CD4-positive, alpha-beta T cell treated with Interferon alpha-2 for 1 hour (primary cell): Measurements from ENCODE around the gene APOA4.
"Not testable (repeated sequence)": the region's sequence is repeated elsewhere in the genome, so short reads cannot be mapped to it uniquely, and the experiment has no call there.

Source experiments
- DNase-seq, 2 donors: peaks; one replicate each; pipeline ENCODE4 v3.0.0-alpha.2; 2020 to 2022

The APOA4 gene

DNA sequence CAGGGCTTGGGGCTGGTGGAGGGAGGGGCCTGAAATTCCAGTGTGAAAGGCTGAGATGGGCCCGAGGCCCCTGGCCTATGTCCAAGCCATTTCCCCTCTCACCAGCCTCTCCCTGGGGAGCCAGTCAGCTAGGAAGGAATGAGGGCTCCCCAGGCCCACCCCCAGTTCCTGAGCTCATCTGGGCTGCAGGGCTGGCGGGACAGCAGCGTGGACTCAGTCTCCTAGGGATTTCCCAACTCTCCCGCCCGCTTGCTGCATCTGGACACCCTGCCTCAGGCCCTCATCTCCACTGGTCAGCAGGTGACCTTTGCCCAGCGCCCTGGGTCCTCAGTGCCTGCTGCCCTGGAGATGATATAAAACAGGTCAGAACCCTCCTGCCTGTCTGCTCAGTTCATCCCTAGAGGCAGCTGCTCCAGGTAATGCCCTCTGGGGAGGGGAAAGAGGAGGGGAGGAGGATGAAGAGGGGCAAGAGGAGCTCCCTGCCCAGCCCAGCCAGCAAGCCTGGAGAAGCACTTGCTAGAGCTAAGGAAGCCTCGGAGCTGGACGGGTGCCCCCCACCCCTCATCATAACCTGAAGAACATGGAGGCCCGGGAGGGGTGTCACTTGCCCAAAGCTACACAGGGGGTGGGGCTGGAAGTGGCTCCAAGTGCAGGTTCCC lies 6.5 kb upstream of the APOA4 start, which contains the start of gene APOC3:
Gene APOC3, plus strand, starts transcription at position 383 of the 659 bp plus-strand sequence. CDS start 676 bp downstream, outside the sequence.
- DNase-seq, result no peak

DNA sequence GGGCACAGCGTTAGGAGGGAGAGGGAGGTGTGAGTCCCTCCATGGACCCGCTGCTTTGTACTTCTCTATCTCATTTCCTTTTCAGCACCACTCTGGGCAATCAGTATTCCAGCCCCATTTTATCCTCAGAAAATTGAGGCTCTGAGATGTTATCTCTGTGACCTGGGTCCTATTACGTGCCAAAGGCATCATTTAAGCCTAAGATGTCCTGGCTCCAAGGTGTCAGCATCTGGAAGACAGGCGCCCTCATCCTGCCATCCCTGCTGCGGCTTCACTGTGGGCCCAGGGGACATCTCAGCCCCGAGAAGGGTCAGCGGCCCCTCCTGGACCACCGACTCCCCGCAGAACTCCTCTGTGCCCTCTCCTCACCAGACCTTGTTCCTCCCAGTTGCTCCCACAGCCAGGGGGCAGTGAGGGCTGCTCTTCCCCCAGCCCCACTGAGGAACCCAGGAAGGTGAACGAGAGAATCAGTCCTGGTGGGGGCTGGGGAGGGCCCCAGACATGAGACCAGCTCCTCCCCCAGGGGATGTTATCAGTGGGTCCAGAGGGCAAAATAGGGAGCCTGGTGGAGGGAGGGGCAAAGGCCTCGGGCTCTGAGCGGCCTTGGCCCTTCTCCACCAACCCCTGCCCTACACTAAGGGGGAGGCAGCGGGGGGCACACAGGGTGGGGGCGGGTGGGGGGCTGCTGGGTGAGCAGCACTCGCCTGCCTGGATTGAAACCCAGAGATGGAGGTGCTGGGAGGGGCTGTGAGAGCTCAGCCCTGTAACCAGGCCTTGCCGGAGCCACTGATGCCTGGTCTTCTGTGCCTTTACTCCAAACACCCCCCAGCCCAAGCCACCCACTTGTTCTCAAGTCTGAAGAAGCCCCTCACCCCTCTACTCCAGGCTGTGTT lies 5.8 kb upstream of the APOA4 start:
- DNase-seq, result no peak

- no peak for DNase-seq
These were observed 4.4 kb upstream of the APOA4 start for GRCh38 chr11:116827461-116827860.

- DNase-seq, result no peak
These were observed 3.8 kb upstream of the APOA4 start for GRCh38 chr11:116826751-116827431.

DNA sequence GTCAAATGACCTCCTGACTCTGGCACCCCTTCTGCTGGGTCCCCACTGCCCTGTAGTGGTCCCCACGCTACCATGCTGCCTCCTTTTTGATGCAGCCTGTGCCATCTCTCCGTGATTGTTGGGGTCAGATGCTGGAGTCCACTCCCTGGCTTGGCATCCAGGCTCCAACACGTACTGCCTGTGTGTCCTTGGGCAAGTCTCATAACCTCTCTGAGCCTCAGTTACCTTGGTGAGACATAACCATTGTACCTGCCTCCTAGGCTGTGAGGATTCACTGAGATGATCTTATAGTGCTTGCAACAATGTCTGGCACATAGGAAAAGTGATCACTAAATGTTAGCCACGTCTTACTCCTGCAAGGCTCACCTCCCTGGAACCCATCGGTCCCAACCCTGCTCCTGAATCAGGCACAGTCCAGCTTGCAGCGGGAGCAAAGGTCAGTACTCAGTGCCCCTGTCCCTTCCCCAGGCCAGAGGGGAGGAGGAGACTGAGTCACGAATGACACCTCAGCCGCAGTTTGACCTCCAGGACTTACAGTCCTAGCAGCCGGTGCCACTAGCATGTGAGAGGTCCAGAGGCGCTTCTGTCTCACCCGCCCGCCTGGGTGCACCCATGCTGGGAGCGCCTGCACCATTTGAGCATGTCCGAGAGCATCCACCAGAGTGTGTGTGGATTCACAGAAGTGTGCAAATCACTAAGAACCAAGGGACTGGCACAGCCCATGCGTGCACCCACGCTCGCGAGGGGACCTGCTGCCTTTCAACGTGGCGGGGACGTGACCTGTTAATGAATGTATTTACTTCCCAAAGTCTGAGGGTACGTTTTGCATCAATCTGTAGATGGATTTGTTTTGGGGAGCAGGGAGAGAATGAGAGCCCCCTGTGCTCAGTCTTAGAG lies 3.0 kb upstream of the APOA4 start:
- DNase-seq, result no peak

DNA sequence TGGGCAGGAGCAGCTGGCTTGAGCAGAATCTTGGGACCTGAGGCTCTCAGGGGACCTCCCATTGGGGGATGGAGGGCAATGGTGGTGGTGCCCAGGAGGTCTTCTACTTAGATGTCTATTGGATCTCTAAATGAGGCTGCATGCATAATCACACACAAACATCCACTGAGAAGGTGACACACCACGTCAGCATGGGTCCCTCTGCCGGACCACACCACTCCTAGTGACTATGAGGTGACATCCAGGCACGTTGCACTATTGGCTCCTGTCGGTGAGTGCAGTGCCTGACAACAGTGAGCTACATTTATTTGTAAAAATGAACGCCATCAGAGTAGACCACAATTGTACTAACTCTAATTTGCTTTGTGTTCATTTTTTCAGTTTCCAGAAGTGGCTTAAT lies 2.3 kb upstream of the APOA4 start:
- DNase-seq, result no peak

GRCh38 chr11:116822575-116822974 lies 529 bp downstream of the APOA4 start:
- no peak for DNase-seq

GRCh38 chr11:116821050-116821918 lies 1.8 kb downstream of the APOA4 start:
- no peak for DNase-seq

DNA sequence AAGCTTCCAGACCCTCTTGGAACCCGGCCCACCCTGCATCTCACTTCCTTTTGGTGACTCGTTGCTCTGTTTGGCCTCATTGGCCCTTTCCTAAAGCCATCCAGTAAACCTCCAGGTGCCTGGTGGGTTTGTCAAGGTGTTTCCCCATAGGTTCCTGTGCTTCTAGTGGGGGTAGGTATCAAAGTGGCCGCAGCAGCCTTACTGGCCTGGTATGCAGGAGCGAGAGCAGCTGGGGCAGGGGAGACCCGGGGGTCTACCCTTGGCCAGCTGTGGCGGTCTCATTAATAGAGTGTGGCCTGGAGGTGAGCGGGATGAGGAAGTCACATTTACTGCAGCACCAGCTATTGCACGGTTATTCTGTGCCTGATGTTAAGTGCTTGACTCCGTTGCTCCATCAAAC lies 4.1 kb downstream of the APOA4 start:
- no peak for DNase-seq

GRCh38 chr11:116814502-116814901 lies 8.6 kb downstream of the APOA4 start:
- no peak for DNase-seq

- no peak for DNase-seq
These were observed 9.2 kb downstream of the APOA4 start for GRCh38 chr11:116813781-116814471.

DNA sequence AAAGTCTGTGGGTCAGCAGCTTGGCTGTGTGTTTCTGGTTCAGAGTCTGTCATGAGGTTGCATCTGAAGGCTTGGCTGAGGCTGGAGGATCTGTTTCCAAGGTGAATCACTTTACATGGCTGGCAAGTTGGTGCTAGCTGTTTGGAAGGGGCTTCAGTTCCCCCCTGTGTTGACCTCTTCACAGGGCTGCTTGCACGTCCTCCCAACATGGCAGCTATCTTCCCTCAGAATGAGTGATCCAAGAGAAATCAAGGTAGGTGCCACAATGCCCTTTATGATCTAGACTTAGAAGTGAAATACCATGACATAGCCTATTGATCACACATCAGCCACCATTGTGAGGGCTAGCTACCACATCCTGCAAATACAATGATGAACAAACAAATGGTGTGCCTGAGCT lies 9.9 kb downstream of the APOA4 start:
- no peak for DNase-seq

DNA sequence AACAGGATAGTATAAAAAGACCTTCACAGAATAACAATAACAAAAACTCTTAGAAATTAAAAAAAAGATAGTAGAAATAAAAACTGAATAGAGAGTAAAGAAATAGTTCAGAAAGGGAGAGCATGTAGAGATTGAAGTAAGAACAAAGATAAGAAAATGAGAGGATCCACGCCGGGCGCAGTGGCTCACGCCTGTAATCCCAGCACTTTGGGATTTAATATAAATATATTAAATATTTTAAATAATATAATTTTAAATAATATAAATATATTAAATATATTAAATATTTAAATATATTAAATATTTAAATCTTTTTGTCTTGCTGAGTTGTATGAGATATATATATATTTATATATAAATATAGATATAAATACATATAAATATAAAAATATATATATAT lies 11.0 kb downstream of the APOA4 start:
- DNase-seq, result no peak

GRCh38 chr11:116811194-116811593 lies 11.9 kb downstream of the APOA4 start:
- DNase-seq, result no peak

GRCh38 chr11:116808262-116809175 lies 14.6 kb downstream of the APOA4 start:
- DNase-seq, result no peak

- no peak for DNase-seq
These were observed 15.4 kb downstream of the APOA4 start for GRCh38 chr11:116807601-116808261.

DNA sequence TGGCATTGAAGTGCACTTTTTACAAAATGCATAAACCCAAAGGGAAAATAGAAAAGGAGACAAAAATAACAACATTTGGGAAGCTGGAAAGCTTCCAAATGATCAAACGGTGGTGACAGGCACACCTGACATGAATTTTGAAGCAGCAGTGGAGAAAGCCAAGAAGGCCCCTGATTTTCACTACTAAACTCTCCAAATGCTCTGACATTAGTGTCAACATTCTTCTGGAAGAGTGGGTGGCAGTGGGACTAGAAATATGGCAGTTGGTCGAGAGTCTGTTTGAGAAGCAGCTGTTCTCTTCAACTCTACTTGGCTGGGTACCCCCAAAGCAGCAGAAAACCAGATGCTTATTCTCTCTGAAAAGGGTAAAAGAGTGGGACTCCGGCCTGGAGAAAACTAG lies 19.1 kb downstream of the APOA4 start:
- no peak for DNase-seq

DNA sequence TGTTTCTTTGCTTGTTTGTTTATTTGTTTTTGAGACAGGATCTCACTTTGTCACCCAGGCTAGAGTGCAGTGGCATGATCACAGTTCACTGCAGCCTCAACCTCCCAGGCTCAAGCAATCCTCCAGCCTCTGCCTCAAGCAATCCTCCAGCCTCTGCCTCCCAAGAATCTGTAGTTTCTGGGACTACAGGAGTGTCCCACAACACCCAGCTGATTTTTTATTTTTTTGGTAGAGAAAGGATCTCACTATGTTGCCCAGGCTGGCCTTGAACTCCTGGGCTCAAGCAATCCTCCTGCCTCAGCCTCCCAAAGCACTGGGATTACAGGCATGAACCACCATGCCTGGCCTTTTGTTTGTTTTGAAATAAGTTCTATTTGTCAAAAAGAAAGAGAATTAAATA lies 21.4 kb downstream of the APOA4 start:
- not testable (repeated sequence) for DNase-seq

GRCh38 chr11:116800610-116801009 lies 22.5 kb downstream of the APOA4 start:
- DNase-seq, result no peak
